ENCODE data around the gene HS2ST1.

- TF ChIP-seq CTCF (IDR thresholded peaks at IDR 0.05; ENCODE audit: insufficient read depth, low read length) (no peak), POLR2AphosphoS5 (IDR thresholded peaks at IDR 0.05; ENCODE audit: low read depth) (no peak)
- TF ChIP-seq, protein P1, sequence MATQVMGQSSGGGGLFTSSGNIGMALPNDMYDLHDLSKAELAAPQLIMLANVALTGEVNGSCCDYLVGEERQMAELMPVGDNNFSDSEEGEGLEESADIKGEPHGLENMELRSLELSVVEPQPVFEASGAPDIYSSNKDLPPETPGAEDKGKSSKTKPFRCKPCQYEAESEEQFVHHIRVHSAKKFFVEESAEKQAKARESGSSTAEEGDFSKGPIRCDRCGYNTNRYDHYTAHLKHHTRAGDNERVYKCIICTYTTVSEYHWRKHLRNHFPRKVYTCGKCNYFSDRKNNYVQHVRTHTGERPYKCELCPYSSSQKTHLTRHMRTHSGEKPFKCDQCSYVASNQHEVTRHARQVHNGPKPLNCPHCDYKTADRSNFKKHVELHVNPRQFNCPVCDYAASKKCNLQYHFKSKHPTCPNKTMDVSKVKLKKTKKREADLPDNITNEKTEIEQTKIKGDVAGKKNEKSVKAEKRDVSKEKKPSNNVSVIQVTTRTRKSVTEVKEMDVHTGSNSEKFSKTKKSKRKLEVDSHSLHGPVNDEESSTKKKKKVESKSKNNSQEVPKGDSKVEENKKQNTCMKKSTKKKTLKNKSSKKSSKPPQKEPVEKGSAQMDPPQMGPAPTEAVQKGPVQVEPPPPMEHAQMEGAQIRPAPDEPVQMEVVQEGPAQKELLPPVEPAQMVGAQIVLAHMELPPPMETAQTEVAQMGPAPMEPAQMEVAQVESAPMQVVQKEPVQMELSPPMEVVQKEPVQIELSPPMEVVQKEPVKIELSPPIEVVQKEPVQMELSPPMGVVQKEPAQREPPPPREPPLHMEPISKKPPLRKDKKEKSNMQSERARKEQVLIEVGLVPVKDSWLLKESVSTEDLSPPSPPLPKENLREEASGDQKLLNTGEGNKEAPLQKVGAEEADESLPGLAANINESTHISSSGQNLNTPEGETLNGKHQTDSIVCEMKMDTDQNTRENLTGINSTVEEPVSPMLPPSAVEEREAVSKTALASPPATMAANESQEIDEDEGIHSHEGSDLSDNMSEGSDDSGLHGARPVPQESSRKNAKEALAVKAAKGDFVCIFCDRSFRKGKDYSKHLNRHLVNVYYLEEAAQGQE (IDR thresholded peaks at IDR 0.05; ENCODE audit: insufficient replicate concordance, low read depth), result no peak
These were observed 79.6 kb downstream of the HS2ST1 start for GRCh38 chr1:86994061-86994460.

All from HL-60 (cell line).